ENCODE data around the gene TRIM33.

- TF ChIP-seq CTCF (IDR thresholded peaks at IDR 0.05; ENCODE audit: poor library complexity), result no peak
- TF ChIP-seq EZH2phosphoT487 (IDR thresholded peaks at IDR 0.05; ENCODE audit: low read depth, severe bottlenecking, unreplicated experiment), result no peak
- TF ChIP-seq EZH2 (IDR thresholded peaks at IDR 0.05; ENCODE audit: borderline replicate concordance), result no peak
Observed at GRCh38 chr1:114505148-114505561, 5.8 kb downstream of the TRIM33 start.
